Retinal pigment epithelial cell (primary cell): ENCODE measurements around the gene CTIF.

Source experiments
- DNase-seq: peaks from one replicate; pipeline ENCODE4 v3.0.0-alpha.2; 2010; ENCODE audit warnings: low read depth
- H3K4me3 ChIP-seq: 2 replicates; pipeline ENCODE4 v1.5.1; 2011; ENCODE audit warnings: mild to moderate bottlenecking, low read length, control low read depth, moderate library complexity
- CTCF ChIP-seq: conservative IDR thresholded peaks from 2 replicates; pipeline ENCODE4 v1.5.1; 2011; ENCODE audit warnings: low read depth, low read length, control low read depth, inconsistent platforms

Gene CTIF

GRCh38 chr18:48551100-48551499 lies 12.3 kb downstream of the CTIF start:
- no peak for TF ChIP-seq CTCF
- no peak for DNase-seq
- no peak overlapping the region for H3K4me3 ChIP-seq

GRCh38 chr18:48552130-48552529 lies 13.3 kb downstream of the CTIF start:
- no peak for DNase-seq
- H3K4me3 ChIP-seq, result no peak overlapping the region
- TF ChIP-seq CTCF, result no peak

- no peak for DNase-seq
- TF ChIP-seq CTCF, result no peak
- no peak overlapping the region for H3K4me3 ChIP-seq
Observed at GRCh38 chr18:48553236-48553635, 14.4 kb downstream of the CTIF start.

- no peak overlapping the region for H3K4me3 ChIP-seq
- no peak for DNase-seq
- TF ChIP-seq CTCF, result no peak
Observed at GRCh38 chr18:48554610-48555400, 16.0 kb downstream of the CTIF start.

GRCh38 chr18:48555465-48555995 lies 16.7 kb downstream of the CTIF start:
- no peak for TF ChIP-seq CTCF
- no peak for DNase-seq
- no peak overlapping the region for H3K4me3 ChIP-seq

GRCh38 chr18:48557640-48558174 lies 18.9 kb downstream of the CTIF start:
- no peak overlapping the region for H3K4me3 ChIP-seq
- DNase-seq, result no peak
- no peak for TF ChIP-seq CTCF

- no peak for DNase-seq
- TF ChIP-seq CTCF, result no peak
- H3K4me3 ChIP-seq, result no peak overlapping the region
Observed at GRCh38 chr18:48558248-48558647, 19.4 kb downstream of the CTIF start.
